Measurements from ENCODE around the gene PRUNE2. TPM values are rescaled to one million over a fixed set of nuclear protein-coding genes. Genes with fewer than 3 reads are reported as not detected.

The PRUNE2 gene
- polyA plus RNA-seq, 3 donors, result 0.72 to 1.8 (median 1.5) TPM

GRCh38 chr9:76887951-76888350 lies 18.0 kb downstream of the PRUNE2 start:
- intact Hi-C loops (cut with micrococcal nuclease), result no loop called here
- no CpG with 5 or more reads among the region's 7 CpGs for WGBS (ENCODE audit: insufficient coverage)
- H2AFZ ChIP-seq (ENCODE audit: insufficient read depth, low read depth, low read length, poor library complexity, severe bottlenecking), result no peak overlapping the region

GRCh38 chr9:76887003-76887821 lies 18.7 kb downstream of the PRUNE2 start:
- Histone ChIP-seq H2AFZ (ENCODE audit: insufficient read depth, low read depth, low read length, poor library complexity, severe bottlenecking) (no peak overlapping the region), H3K27ac (ENCODE audit: low read depth in 1 of 2, low read length in 2 of 2) (no peak overlapping the region)

More at GRCh38 chr9:76887951-76888350, 18.0 kb downstream of the PRUNE2 start:
- Histone ChIP-seq H3K4me3 (replicated peaks in 1 of 3; ENCODE audit: low read depth in 2 of 3, low read length in 3 of 3) (no peak overlapping the region), H3K79me2 (ENCODE audit: insufficient read depth, low read length) (no peaks in the 10 kb centered on the region), H3K27me3 (ENCODE audit: control insufficient read depth in 2 of 2, insufficient read depth in 2 of 2, low read length in 2 of 2) (no peaks in the 10 kb centered on the region), H3K9me3 (replicated peaks in 1 of 2; ENCODE audit: control insufficient read depth in 1 of 2, insufficient read depth in 1 of 2, low read length in 2 of 2) (no peaks in the 10 kb centered on the region), H3K36me3 (replicated peaks in 1 of 2; ENCODE audit: control insufficient read depth in 1 of 2, insufficient read depth in 2 of 2, low read length in 2 of 2) (no peaks in the 10 kb centered on the region), H3K9ac (ENCODE audit: insufficient read depth, low read length, poor library complexity, severe bottlenecking) (no peak overlapping the region), H3K27ac (ENCODE audit: low read depth in 1 of 2, low read length in 2 of 2) (no peak overlapping the region), H4K20me1 (ENCODE audit: insufficient read depth, low read length) (no peaks in the 10 kb centered on the region), H3K4me2 (replicated peaks; ENCODE audit: extremely low read depth, low read length, poor library complexity, severe bottlenecking) (no peak overlapping the region), H3K4me1 (ENCODE audit: control insufficient read depth in 1 of 2, insufficient read depth in 2 of 2, low read length in 2 of 2) (no peaks in the 10 kb centered on the region)
- DNase-seq, result no peak
- H3K9me3 Mint-ChIP-seq, result peaks cover 0 to 2% (median 0%) of the 10 kb centered on the region in 7 donors
- no peaks in the 10 kb centered on the region for H3K36me3 Mint-ChIP-seq
- peak overlapping the region in 1 of 7 donors; percentile 16 for H3K27ac Mint-ChIP-seq
- H3K27me3 Mint-ChIP-seq (ENCODE audit: low read depth in 3 of 3), result peaks cover 0 to 8% (median 3%) of the 10 kb centered on the region in 3 donors
- H3K4me3 Mint-ChIP-seq, result no peak overlapping the region
- H3K4me1 Mint-ChIP-seq, result no peaks in the 10 kb centered on the region
- no peak for TF ChIP-seq CTCF (IDR thresholded peaks at IDR 0.05)

More at GRCh38 chr9:76887003-76887821, 18.7 kb downstream of the PRUNE2 start:
- no peak overlapping the region for H3K4me2 ChIP-seq (replicated peaks; ENCODE audit: extremely low read depth, low read length, poor library complexity, severe bottlenecking)
- H3K4me1 ChIP-seq (ENCODE audit: control insufficient read depth in 1 of 2, insufficient read depth in 2 of 2, low read length in 2 of 2), result no peaks in the 10 kb centered on the region
- no peaks in the 10 kb centered on the region for H3K79me2 ChIP-seq (ENCODE audit: insufficient read depth, low read length)
- Mint-ChIP-seq H3K4me3 (no peak overlapping the region), H3K9me3 (peaks cover 0 to 2% (median 0%) of the 10 kb centered on the region in 7 donors), H3K27me3 (ENCODE audit: low read depth in 3 of 3) (peaks cover 0 to 9% (median 3%) of the 10 kb centered on the region in 3 donors), H3K27ac (no peak overlapping the region), H3K4me1 (no peaks in the 10 kb centered on the region), H3K36me3 (no peaks in the 10 kb centered on the region)
- no peaks in the 10 kb centered on the region for H3K36me3 ChIP-seq (replicated peaks in 1 of 2; ENCODE audit: control insufficient read depth in 1 of 2, insufficient read depth in 2 of 2, low read length in 2 of 2)
- no peak overlapping the region for H3K4me3 ChIP-seq (replicated peaks in 1 of 3; ENCODE audit: low read depth in 2 of 3, low read length in 3 of 3)
- WGBS (ENCODE audit: insufficient coverage), result 75% methylated on average over 1 of the region's 5 CpGs
- TF ChIP-seq CTCF (IDR thresholded peaks at IDR 0.05), result no peak
- no peak for DNase-seq
- H3K27me3 ChIP-seq (ENCODE audit: control insufficient read depth in 2 of 2, insufficient read depth in 2 of 2, low read length in 2 of 2), result no peaks in the 10 kb centered on the region
- no peaks in the 10 kb centered on the region for H3K9me3 ChIP-seq (replicated peaks in 1 of 2; ENCODE audit: control insufficient read depth in 1 of 2, insufficient read depth in 1 of 2, low read length in 2 of 2)
- intact Hi-C loops (cut with micrococcal nuclease), result no loop called here
- no peak overlapping the region for H3K9ac ChIP-seq (ENCODE audit: insufficient read depth, low read length, poor library complexity, severe bottlenecking)
- H4K20me1 ChIP-seq (ENCODE audit: insufficient read depth, low read length), result no peaks in the 10 kb centered on the region

Data from CD14-positive monocyte (primary cell).